Measurements from ENCODE around the gene SORCS2.

- no peak for TF ChIP-seq CTCF (IDR thresholded peaks at IDR 0.05; ENCODE audit: insufficient read depth, low read depth, low read length)
- TF ChIP-seq EZH2 (IDR thresholded peaks at IDR 0.05; ENCODE audit: insufficient read depth, low read length): no peak
Measured at GRCh38 chr4:7281691-7282665, 89.6 kb downstream of the SORCS2 start.

Data from astrocyte (in vitro differentiated cells and primary cell).